Inferior parietal cortex (tissue), 1 donor: Measurements from ENCODE around the gene MTHFD1L.

Source experiments
- DNase-seq: peaks from one replicate; pipeline ENCODE4 v3.0.0-alpha.2; 2016; ENCODE audit errors: extremely low spot score

The MTHFD1L gene

GRCh38 chr6:150991487-150991886 is 126.0 kb downstream of the MTHFD1L start:
- DNase-seq = no peak

DNA sequence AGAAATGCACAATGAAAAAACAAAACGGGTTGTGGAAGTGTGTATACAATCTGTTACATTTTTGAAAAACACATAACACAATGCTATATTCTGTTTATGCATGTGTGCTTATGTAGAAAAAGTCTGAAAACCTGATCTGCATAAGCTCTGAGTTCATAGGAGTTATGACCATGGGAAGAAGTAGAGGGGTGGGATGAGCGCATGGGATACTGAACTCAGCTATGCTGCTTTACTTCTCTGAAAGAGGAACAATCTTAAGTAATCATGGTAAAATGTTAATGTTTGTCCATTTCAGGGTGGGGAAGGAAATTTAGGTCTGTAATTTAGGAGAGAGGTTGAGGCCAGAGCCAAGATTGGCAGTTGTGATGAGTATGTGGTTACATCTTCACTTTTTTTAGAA is 126.8 kb downstream of the MTHFD1L start:
- no peak for DNase-seq

GRCh38 chr6:150992703-150993102 is 127.2 kb downstream of the MTHFD1L start:
- no peak for DNase-seq

DNA sequence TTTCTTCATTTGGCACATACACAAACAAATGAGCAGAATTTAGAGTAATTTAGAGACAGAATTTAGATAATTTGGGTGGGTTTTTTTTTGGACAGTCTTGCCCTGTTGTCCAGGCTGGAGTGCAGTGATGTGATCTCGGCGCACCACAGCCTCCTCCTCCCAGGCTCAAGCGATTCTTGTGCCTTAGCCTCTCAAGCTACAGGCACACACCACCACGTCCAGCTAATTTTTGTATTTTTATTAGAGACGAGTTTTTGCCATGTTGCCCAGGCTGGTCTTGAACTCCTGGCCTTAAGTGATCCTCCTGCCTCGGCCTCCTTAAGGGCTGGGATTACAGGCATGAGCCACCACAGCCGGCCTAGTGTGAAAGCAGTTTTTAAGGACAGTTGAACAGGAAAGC is 127.8 kb downstream of the MTHFD1L start:
- no peak for DNase-seq

GRCh38 chr6:150994026-150994425 is 128.5 kb downstream of the MTHFD1L start:
- no peak for DNase-seq

GRCh38 chr6:150996968-150997367 is 131.5 kb downstream of the MTHFD1L start:
- no peak for DNase-seq

DNA sequence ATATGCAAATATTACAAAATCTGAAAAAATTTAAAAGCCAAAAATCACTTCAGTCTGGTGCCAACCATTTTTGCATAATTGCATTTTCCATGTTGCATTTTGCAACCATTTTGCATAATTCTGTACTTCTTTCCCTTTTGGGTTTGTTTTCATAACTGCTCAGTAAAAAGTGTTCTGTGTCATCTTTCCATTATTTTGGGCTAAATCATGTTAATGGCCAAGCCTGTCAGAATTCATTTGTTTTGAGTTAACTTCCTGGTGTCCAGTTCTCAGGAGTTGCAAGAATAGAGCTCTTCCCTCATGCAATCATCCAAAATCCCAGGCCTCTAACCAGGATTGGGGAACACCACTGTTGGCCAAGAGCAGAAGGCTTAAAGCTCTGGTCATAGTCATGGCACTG is 133.6 kb downstream of the MTHFD1L start:
- DNase-seq = no peak

GRCh38 chr6:150999576-150999975 is 134.1 kb downstream of the MTHFD1L start:
- DNase-seq = no peak

DNA sequence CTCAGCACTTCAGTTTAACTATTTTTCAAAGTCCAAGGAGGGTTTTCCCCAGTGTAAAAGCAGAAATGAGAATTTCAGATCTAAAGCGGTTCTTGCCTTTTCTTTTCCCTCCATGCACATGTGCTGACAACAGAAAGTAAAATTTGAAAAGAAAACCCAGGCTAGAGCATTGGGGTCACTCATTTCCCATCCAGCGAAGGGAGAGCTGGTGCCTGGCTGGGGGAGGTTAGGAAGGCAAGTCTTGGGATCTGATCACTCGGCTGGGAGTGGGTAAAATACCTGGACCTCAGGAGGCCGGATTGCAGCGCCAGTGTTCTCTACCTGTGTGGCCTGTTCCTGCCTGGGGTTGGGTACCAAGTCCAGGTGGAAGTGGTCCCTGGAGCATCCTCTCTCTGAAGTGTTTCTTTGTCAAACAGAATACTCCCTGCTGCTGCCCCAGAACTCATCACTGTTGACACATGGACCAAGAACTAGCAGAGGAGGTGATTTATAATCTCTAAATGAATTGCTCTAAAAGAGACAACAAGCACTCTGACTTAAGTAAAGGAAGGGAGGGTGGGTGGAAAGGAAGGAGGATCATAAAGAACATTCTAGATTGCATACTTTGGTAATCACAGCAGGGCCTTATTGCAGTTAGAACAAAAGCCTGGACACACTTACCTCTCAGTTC is 136.0 kb downstream of the MTHFD1L start:
- DNase-seq = no peak

- no peak for DNase-seq
Measured at GRCh38 chr6:151002057-151002450, 136.6 kb downstream of the MTHFD1L start.

- no peak for DNase-seq
Measured at GRCh38 chr6:151002491-151002935, 137.0 kb downstream of the MTHFD1L start.

GRCh38 chr6:151004383-151005024 is 139.0 kb downstream of the MTHFD1L start:
- no peak for DNase-seq

DNA sequence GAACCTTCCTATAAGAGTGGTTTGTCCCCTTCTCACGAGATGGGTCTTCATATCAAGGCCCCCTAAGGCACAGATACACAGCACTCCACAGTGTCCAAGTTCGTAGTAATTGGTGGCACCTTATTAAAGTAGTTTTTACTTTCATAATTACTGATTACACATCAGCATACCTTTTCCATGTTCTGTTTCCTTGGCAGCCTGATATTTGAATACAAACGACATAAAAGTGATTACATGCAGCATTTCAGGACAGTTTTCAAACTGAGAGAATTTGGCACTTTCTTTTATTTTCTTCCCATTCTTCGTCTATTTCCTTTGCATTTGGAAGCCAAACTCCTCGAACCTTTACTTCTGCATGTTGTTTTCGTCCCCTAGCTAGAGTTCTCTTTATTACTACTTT is 139.7 kb downstream of the MTHFD1L start:
- DNase-seq = no peak

DNA sequence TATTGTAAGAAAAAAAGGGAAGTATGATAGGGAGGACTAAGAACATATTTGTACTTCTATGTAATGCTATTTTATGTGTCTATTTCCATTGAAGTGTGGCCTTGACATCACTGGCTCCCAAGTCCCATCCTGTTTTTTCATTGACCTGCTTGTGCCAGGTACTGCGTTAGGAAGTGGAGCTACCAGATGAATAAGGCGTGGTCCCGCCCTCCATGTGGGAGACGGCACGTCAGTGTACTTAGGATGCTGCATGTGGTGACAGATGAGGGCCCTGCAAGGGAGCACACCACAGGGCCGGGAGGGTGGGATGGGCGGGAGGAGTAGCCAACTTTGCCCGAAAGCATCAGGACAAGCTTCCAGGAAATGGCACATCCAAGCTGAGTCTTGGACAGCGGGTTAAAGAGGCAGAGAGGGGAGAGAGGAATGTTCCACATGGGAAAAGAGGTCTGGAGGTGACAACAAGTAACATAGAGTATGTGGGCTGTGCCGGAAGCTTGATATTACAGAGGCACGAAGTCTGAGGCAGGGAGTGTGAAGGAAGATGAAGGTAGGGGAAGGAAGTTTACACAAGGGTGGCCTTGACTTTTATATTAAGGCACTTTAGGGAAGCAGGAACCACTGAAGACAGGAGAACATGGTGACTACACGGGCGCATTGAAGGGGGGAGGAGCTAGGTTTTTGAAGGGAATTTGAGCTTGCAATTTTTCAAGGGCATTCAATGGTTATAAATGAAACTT is 140.6 kb downstream of the MTHFD1L start:
- DNase-seq = no peak

- no peak for DNase-seq
Measured at GRCh38 chr6:151007076-151007475, 141.6 kb downstream of the MTHFD1L start.

GRCh38 chr6:151007922-151008321 is 142.4 kb downstream of the MTHFD1L start:
- DNase-seq = no peak

GRCh38 chr6:151008425-151008824 is 142.9 kb downstream of the MTHFD1L start:
- no peak for DNase-seq

GRCh38 chr6:151009576-151009975 is 144.1 kb downstream of the MTHFD1L start:
- no peak for DNase-seq

DNA sequence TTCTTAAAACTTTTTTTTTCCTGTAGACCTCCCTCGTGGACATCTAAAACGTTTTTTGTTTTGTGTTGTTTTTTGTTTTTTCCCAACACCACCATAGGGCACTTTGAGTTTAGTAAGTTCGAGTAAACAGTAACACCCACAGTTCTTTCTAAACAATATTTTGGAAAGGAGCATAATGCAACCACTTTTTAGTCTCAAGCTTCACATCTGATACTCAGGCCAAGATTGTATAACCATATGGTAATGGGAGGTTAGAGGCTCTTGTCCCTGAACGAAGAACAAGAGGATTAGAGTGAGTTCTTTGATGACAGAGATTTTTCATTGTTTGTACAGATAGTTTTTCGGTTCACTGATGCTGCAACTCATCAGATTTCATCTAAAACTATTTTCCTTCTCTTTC is 144.6 kb downstream of the MTHFD1L start:
- no peak for DNase-seq

GRCh38 chr6:151012321-151013294 is 147.1 kb downstream of the MTHFD1L start:
- DNase-seq = no peak

DNA sequence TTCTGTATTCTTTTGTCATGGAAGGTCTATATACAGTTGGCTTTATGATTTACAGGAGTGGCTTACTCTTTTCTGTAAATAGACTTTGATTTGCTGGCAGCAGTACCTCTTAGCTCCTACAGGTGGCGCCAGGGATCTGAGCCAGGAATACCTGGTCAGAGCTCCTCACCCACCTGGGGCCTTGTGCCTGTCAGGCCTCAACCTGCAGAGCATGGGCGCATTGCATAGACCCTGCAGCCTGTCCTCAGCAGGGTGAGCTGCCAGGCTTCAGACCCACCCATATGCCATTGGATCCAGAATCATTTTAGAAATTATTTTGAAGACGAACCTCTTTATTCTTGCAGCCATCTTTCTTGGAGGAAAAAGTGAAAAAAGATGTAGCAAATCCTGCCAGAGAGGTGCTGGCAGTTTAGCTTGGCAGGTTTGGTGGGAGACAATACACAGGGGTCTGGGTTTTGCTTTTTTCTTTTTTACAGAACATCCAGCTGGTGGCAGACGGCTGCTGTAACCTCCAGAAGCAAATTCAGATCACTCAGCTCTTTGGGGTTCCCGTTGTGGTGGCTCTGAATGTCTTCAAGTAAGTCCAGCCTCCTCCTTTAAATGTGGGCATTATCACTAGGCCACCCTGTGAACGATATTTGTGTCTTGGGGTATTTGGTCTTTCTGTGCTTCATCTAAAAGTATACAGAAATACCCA is 149.1 kb downstream of the MTHFD1L start:
- DNase-seq = peak; percentile 81
